Caco-2 (cell line): ENCODE results near the gene CCDC179. TPM values are rescaled to one million over a fixed set of nuclear protein-coding genes. Genes with fewer than 3 reads are reported as not detected.

Experiments used
- BruUV-seq: library from RNA; stranded (reverse); fragments of 400-500 nt; replicated peaks from 2 replicates; lab custom pipeline; 2021; lab: Mats Ljungman, UMichigan
- CTCF ChIA-PET: fragments of 300-600 bp; sonication (Branson Sonifier 250); formaldehyde crosslinking; loops from one replicate; lab custom pipeline; 2022; ENCODE audit warnings: antibody characterized with exemption; lab: Charles Lee
- POLR2A ChIA-PET: fragments of 300-600 bp; sonication (Branson Sonifier 250); formaldehyde crosslinking; loops from one replicate; lab custom pipeline; 2022; ENCODE audit warnings: antibody characterized with exemption; lab: Charles Lee
- DNase-seq, 2 experiments: peaks; one replicate each; pipeline versions ENCODE4 v3.0.0 to v3.0.0-alpha.2; 2020 to 2022
- H3K27me3 ChIP-seq: replicated peaks from 2 replicates; pipeline ENCODE4 v1.6.0; 2011; ENCODE audit warnings: low read length; ENCODE audit not compliant: control insufficient read depth, insufficient read depth
- H3K36me3 ChIP-seq: 2 replicates; pipeline ENCODE4 v1.5.1; 2011; ENCODE audit warnings: low read length; ENCODE audit not compliant: control insufficient read depth, insufficient read depth
- H3K4me1 ChIP-seq: fragments of 250-450 bp; sonication (Bioruptor Pico); 2 replicates; pipeline ENCODE4 v1.5.1; 2020; ENCODE audit warnings: mild to moderate bottlenecking
- H3K4me3 ChIP-seq: 2 replicates; pipeline ENCODE4 v1.5.1; 2011; ENCODE audit warnings: low read depth, mild to moderate bottlenecking, control low read depth, low read length
- H3K9me3 ChIP-seq: fragments of 250-450 bp; sonication (Bioruptor Pico); 2 replicates; pipeline ENCODE4 v1.5.1; 2020; ENCODE audit warnings: mild to moderate bottlenecking, moderate library complexity
- H3K27ac Mint-ChIP-seq: one replicate; pipeline ENCODE4 v1.8.0; 2022; ENCODE audit warnings: mixed read lengths; ENCODE audit not compliant: unreplicated experiment
- H3K27me3 Mint-ChIP-seq: one replicate; pipeline ENCODE4 v1.8.0; 2022; ENCODE audit warnings: mixed read lengths; ENCODE audit not compliant: insufficient read depth, unreplicated experiment
- H3K36me3 Mint-ChIP-seq: one replicate; pipeline ENCODE4 v1.8.0; 2022; ENCODE audit warnings: mild to moderate bottlenecking, mixed read lengths; ENCODE audit not compliant: insufficient read depth, unreplicated experiment
- H3K4me1 Mint-ChIP-seq: one replicate; pipeline ENCODE4 v1.8.0; 2022; ENCODE audit warnings: low read depth, mixed read lengths; ENCODE audit not compliant: unreplicated experiment
- H3K4me3 Mint-ChIP-seq: one replicate; pipeline ENCODE4 v1.8.0; 2022; ENCODE audit warnings: mild to moderate bottlenecking, moderate library complexity, mixed read lengths; ENCODE audit not compliant: unreplicated experiment
- H3K9me3 Mint-ChIP-seq: one replicate; pipeline ENCODE4 v1.8.0; 2022; ENCODE audit warnings: mixed read lengths; ENCODE audit not compliant: unreplicated experiment
- CTCF ChIP-seq, 2 experiments: fragments of 200-600 bp in 1 of 2; IDR thresholded peaks; 1 replicate in 1 of 2; 2 replicates in 1 of 2; pipeline versions ENCODE4 v1.5.1 to v1.8.0; 2011 to 2022; ENCODE audit warnings: antibody characterized with exemption in 1 of 2, control low read depth in 1 of 2, inconsistent platforms in 1 of 2, low read depth in 1 of 2, low read length in 1 of 2, mild to moderate bottlenecking in 1 of 2, moderate library complexity in 1 of 2; ENCODE audit not compliant: insufficient read depth in 1 of 2, severe bottlenecking in 1 of 2, unreplicated experiment in 1 of 2
- intact Hi-C: fragments of 100-400 bp; cut with micrococcal nuclease; formaldehyde crosslinking; loops from one replicate; pipeline ENCODE4 v1.10.0; 2022; ENCODE audit not compliant: unreplicated experiment
- total RNA-seq: library from RNA; stranded (reverse); gene quantifications from 2 replicates; pipeline ENCODE4 v1.2.3, GENCODE V29; 2022

The CCDC179 gene
- total RNA-seq, 1 experiment from 2014 or later = not detected

DNA sequence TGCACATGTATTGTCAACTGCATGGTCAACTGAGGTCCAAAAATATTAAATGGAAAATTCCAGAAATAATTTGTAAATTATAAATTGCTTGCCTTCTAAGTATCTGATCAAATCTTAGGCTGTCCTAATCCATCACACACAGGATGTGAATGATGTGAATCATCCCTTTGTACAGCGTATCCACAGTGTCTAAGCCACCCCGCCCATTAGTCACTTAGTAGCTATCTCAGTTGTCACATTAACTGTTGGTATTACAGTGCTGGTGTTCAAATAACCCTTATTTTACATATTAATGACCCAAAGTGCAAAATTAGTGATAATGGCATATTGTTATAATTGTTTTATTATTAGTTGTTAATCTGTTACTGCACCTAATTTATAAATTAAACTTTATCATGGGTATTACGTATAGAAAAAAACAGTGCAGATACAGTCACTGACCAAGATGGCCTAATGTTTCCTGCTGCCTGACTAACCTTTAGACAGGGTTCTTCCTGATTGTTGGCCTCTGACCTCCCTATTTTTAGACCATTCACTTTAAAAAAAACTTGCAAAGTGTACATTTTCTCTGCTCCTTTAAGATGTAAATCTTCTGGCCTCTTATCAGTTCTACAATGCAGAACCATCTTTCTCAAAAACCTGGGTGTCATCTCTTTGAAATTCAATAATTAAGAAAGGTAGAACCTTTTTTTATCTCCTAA is 27.8 kb downstream of the CCDC179 start:
- H3K36me3 Mint-ChIP-seq = no peaks in the 10 kb centered on the region
- no peaks in the 10 kb centered on the region for H3K9me3 ChIP-seq
- no peak for DNase-seq
- no peaks in the 10 kb centered on the region for H3K27me3 ChIP-seq
- H3K4me1 Mint-ChIP-seq = peaks cover 15% of the 10 kb centered on the region
- H3K4me3 Mint-ChIP-seq = no peak overlapping the region
- ChIA-PET POLR2A (no interaction called here), CTCF (no interaction called here)
- intact Hi-C loops = no loop called here
- no peaks in the 10 kb centered on the region for H3K27me3 Mint-ChIP-seq
- no peaks in the 10 kb centered on the region for H3K36me3 ChIP-seq
- H3K4me1 ChIP-seq = peaks cover 14% of the 10 kb centered on the region
- H3K4me3 ChIP-seq = no peak overlapping the region
- BruUV-seq = no TSS peak
- no peaks in the 10 kb centered on the region for H3K9me3 Mint-ChIP-seq
- no peak for TF ChIP-seq CTCF (IDR thresholded peaks at IDR 0.05; ENCODE audit: insufficient read depth in 1 of 2, low read depth in 1 of 2, low read length in 1 of 2, severe bottlenecking in 1 of 2, unreplicated experiment in 1 of 2)
- H3K27ac Mint-ChIP-seq = no peak overlapping the region

DNA sequence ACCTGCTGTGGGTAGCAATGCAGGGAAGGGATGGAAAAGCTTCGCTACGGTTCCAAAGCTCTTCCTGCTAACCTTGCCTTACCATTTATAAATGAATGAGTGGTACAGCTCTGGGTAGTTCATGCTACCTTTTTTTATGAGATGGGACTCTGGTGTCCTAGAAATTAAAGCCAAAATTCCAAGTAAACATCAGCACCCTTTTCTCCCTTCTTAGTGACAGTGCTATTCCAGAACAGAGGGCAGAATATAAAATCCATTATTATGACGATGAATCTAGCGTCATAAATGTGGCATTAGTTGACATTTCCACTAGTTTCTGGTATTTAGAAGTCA is 30.2 kb downstream of the CCDC179 start:
- H3K27me3 Mint-ChIP-seq = no peaks in the 10 kb centered on the region
- H3K9me3 ChIP-seq = no peaks in the 10 kb centered on the region
- intact Hi-C loops = no loop called here

More for the DNA sequence above, 30.2 kb downstream of the CCDC179 start:
- no peaks in the 10 kb centered on the region for H3K36me3 ChIP-seq
- DNase-seq = no peak
- Mint-ChIP-seq H3K36me3 (no peaks in the 10 kb centered on the region), H3K9me3 (no peaks in the 10 kb centered on the region), H3K4me1 (peaks cover 15% of the 10 kb centered on the region), H3K27ac (peak overlapping the region; percentile 66), H3K4me3 (peak overlapping the region; percentile 87)
- peak overlapping the region; percentile 21 for H3K4me3 ChIP-seq
- ChIA-PET CTCF (interaction anchor here (0.7 to 1.4 kb wide), 7 partner anchors 10 to 205 kb away, joined by 3 to 9 read pairs (median 4); partner anchors contain the start of gene FANCF), POLR2A (interaction anchor here (0.5 to 1.0 kb wide), 6 partner anchors 34 to 290 kb away, joined by 3 to 4 read pairs (median 3); partner anchors contain the start of gene FANCF)
- H3K4me1 ChIP-seq = peaks cover 14% of the 10 kb centered on the region
- no TSS peak for BruUV-seq
- no peaks in the 10 kb centered on the region for H3K27me3 ChIP-seq
- no peak for TF ChIP-seq CTCF (IDR thresholded peaks at IDR 0.05; ENCODE audit: insufficient read depth in 1 of 2, low read depth in 1 of 2, low read length in 1 of 2, severe bottlenecking in 1 of 2, unreplicated experiment in 1 of 2)
